ENCODE results near the gene DLG3. TPM values are rescaled to one million over a fixed set of nuclear protein-coding genes. Genes with fewer than 3 reads are reported as not detected.

DLG3 gene
- polyA plus RNA-seq, 2 of the 4 experiments (the other 2 are of a cell fraction): 3.2 to 12.8 TPM

DNA sequence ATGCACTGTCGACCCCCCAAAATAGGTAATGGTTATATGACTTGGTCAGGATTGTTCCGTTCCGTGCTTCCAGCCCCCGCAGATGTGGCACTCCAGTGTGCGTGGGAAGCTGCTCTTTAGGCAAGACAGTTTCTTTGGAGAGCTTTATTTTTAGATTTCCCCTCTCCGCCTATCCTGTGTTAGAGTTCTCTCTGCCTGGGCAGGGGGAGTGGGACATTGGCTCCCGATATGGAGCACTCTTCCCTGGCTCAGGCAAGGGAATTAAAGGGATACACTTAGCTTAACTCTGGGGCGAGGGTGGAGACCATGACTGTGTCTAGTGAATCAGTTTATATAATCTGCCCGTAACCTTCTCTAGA is 36.0 kb downstream of the DLG3 start:
- Histone ChIP-seq H3K4me1 (peaks cover 46% of the 10 kb centered on the region), H3K9me3 (no peaks in the 10 kb centered on the region), H3K4me3 (no peak overlapping the region), H3K27ac (peak overlapping the region; percentile 61 to 79; a peak in 5 of 6 replicates), H3K4me2 (peak overlapping the region; percentile 71)
- DNase-seq (ENCODE audit: low read depth in 1 of 2, low spot score in 1 of 2) (no peak), ATAC-seq (no peak), FAIRE-seq (no peak)
- CTCF ChIA-PET: interaction anchor here (0.9 kb wide), 2 partner anchors 25 to 184 kb away, joined by 3 read pairs; no protein-coding TSS in a partner anchor
- POLR2A ChIA-PET: no interaction called here
- WGBS (ENCODE audit: missing lambda C conversion rate): 76% methylated on average over 9 of the region's 9 CpGs
- TF ChIP-seq SREBF2 (IDR thresholded peaks at IDR 0.05): no peak
- no peak for TF ChIP-seq REST (IDR thresholded peaks at IDR 0.05)
- TF ChIP-seq FOSL2 (IDR thresholded peaks at IDR 0.05): no peak
- TF ChIP-seq FOSL2 (CRISPR knock-in tag; IDR thresholded peaks at IDR 0.05): no peak
- TF ChIP-seq KDM1A (IDR thresholded peaks at IDR 0.05; ENCODE audit: low read depth): no peak
- no peak for TF ChIP-seq RARB (CRISPR knock-in tag; IDR thresholded peaks at IDR 0.05)
- TF ChIP-seq EHMT2 (IDR thresholded peaks at IDR 0.05; ENCODE audit: low read depth): no peak
- no peak for TF ChIP-seq GATA3 (IDR thresholded peaks at IDR 0.05; ENCODE audit: borderline replicate concordance)
- no peak for TF ChIP-seq TP53 (CRISPR knock-in tag; IDR thresholded peaks at IDR 0.05)
- TF ChIP-seq CEBPB (IDR thresholded peaks at IDR 0.05): no peak

GRCh38 chrX:70481471-70482270 is 37.0 kb downstream of the DLG3 start:
- ATAC-seq: no peak
- ChIA-PET CTCF (interaction anchor here (1.3 kb wide), 1 partner anchor 73 kb away, joined by 3 read pairs; no protein-coding TSS in a partner anchor), POLR2A (no interaction called here)
- DNase-seq (ENCODE audit: low read depth in 1 of 2, low spot score in 1 of 2): no peak
- FAIRE-seq: no peak
- Histone ChIP-seq H3K4me3 (no peak overlapping the region), H3K27ac (no peak overlapping the region; a peak in 1 of 6 replicates), H3K4me2 (no peak overlapping the region), H3K4me1 (peaks cover 44% of the 10 kb centered on the region), H3K9me3 (no peaks in the 10 kb centered on the region)
- TF ChIP-seq CHD4 (IDR thresholded peaks at IDR 0.05; ENCODE audit: borderline replicate concordance): no peak
- no peak for TF ChIP-seq CBX8 (IDR thresholded peaks at IDR 0.05)
- no peak for TF ChIP-seq FOXS1 (CRISPR knock-in tag; IDR thresholded peaks at IDR 0.05)
- TF ChIP-seq HOXB5 (CRISPR knock-in tag; IDR thresholded peaks at IDR 0.05): no peak
- TF ChIP-seq HOXB13 (CRISPR knock-in tag; IDR thresholded peaks at IDR 0.05; ENCODE audit: low read depth): no peak
- TF ChIP-seq RFX5 (IDR thresholded peaks at IDR 0.05): no peak
- no peak for TF ChIP-seq NR3C1 (IDR thresholded peaks at IDR 0.05)
- TF ChIP-seq JUN (IDR thresholded peaks at IDR 0.05): no peak
- no peak for TF ChIP-seq RCOR1 (IDR thresholded peaks at IDR 0.05; ENCODE audit: low read depth, low read length)
- no peak for TF ChIP-seq RNF2 (IDR thresholded peaks at IDR 0.05; ENCODE audit: borderline replicate concordance, low read depth)
- TF ChIP-seq, protein P1, sequence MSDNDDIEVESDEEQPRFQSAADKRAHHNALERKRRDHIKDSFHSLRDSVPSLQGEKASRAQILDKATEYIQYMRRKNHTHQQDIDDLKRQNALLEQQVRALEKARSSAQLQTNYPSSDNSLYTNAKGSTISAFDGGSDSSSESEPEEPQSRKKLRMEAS (IDR thresholded peaks at IDR 0.05): no peak
- no peak for TF ChIP-seq KDM5A (IDR thresholded peaks at IDR 0.05)
- TF ChIP-seq TP53 (CRISPR knock-in tag; IDR thresholded peaks at IDR 0.05): no peak
- 89% methylated on average over 8 of the region's 8 CpGs for WGBS (ENCODE audit: missing lambda C conversion rate)
